ENCODE measurements around the gene P2RX3.
"Not testable (repeated sequence)": the region's sequence is repeated elsewhere in the genome, so short reads cannot be mapped to it uniquely, and the experiment has no call there.

The P2RX3 gene

GRCh38 chr11:57356268-57356667 lies 18.1 kb downstream of the P2RX3 start:
- H3K4me1 ChIP-seq: peaks cover 43 to 65% (median 52%) of the 10 kb centered on the region in 10 experiments
- H3K9ac ChIP-seq: peak overlapping the region in 10 of 11 experiments; percentile 2 to 72 (median 28); a peak in 15 of 22 replicates
- H3K27ac ChIP-seq: peak overlapping the region in 10 of 11 experiments; percentile 16 to 82 (median 60); a peak in 18 of 22 replicates
- H3K4me3 ChIP-seq: no peak overlapping the region
- peak overlapping the region; percentile 70 to 87 (median 75) for H3K4me2 ChIP-seq
- H3K27me3 ChIP-seq: no peaks in the 10 kb centered on the region
- TF ChIP-seq Cebpa-rat (IDR thresholded peaks at IDR 0.05): no peak
- no peaks in the 10 kb centered on the region for H3K36me3 ChIP-seq
- no peaks in the 10 kb centered on the region for H4K20me1 ChIP-seq
- peaks cover 6 to 15% (median 12%) of the 10 kb centered on the region in 11 experiments for H3K9me3 ChIP-seq (replicated peaks in 1 of 11)

DNA sequence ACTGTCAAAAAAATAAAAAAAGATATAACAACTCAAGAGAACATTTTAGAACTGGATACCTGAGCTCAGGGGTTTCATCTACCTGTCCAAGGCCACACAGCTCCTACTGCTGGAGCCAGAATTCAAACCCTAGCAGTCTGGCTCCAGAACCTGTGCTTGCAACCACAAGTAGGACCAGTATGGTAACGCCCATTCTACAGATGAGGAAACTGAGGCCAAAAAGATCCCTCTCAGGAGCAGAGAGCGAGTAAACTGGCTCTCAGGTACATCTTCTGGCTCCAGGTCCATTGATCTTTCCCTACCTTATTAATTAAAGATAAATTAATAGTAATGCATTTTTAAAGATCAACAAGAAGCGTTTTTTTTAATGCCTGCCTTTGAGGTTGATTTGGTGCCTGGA lies 19.2 kb downstream of the P2RX3 start:
- Histone ChIP-seq H3K9me3 (replicated peaks in 1 of 11) (peaks cover 0 to 7% (median 5%) of the 10 kb centered on the region in 11 experiments; a peak in 6 of 22 replicates), H3K36me3 (no peaks in the 10 kb centered on the region), H3K4me3 (no peak overlapping the region), H3K4me1 (peaks cover 43 to 65% (median 52%) of the 10 kb centered on the region in 10 experiments), H4K20me1 (no peaks in the 10 kb centered on the region), H3K27ac (0 out of 22 replicates have a peak overlapping the region, but pooled peaks of 1 of the 11 experiments have one; percentile 1), H3K27me3 (no peaks in the 10 kb centered on the region), H3K4me2 (peak overlapping the region in 7 of 11 experiments; percentile 54 to 87 (median 75); a peak in 7 of 22 replicates), H3K9ac (no peak overlapping the region)
- TF ChIP-seq Cebpa-rat (IDR thresholded peaks at IDR 0.05): no peak

DNA sequence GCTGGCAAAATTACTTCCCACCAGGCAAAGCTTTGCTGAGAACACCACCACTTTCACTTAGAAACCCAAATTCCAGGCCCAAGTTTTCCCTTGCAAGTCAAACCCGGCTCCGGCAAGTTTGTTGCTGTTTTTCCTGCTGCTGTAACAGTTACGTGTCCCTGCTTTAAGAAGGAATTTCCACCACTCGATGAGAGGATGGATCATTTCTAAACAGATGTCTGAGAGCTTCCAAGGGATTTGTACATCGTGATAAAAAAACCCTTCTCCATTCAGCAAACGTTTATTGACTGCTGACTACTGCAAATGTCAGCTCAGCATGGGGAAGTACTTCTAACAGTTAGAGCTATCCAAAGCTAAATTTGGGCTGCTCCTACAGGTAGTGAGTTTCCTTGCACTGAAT lies 19.7 kb downstream of the P2RX3 start:
- Histone ChIP-seq H3K4me3 (no peak overlapping the region), H3K27ac (no peak overlapping the region), H3K36me3 (no peaks in the 10 kb centered on the region), H3K4me1 (peaks cover 41 to 65% (median 52%) of the 10 kb centered on the region in 10 experiments), H4K20me1 (no peaks in the 10 kb centered on the region), H3K9me3 (replicated peaks in 1 of 11) (0 out of 22 replicates have a peak, but pooled peaks cover 0 to 1% (median 0%) of the 10 kb centered on the region in 11 experiments), H3K4me2 (peak overlapping the region in 3 of 11 experiments; percentile 40 to 78 (median 54); a peak in 4 of 22 replicates), H3K9ac (no peak overlapping the region), H3K27me3 (no peaks in the 10 kb centered on the region)
- no peak for TF ChIP-seq Cebpa-rat (IDR thresholded peaks at IDR 0.05)

DNA sequence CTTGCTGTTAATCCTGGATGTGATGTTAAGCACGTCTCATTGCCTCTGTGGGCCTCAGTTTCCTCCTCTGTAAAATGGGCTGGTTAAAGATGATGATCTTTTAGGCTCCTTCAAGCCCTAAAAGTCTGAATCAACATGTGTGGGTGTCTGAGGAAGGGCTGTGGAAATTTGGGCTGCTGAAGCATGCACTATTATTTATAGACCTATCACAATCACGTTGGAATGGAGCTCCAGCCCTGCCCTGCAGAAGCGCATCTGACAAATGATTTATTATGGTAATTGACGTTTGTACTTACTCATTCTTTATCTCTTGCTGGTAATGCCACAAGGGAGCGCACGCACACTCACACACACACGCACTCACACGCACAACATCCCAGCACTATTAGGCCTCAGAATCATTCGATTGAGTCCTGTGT lies 20.4 kb downstream of the P2RX3 start:
- Histone ChIP-seq H3K4me1 (peaks cover 34 to 63% (median 49%) of the 10 kb centered on the region in 10 experiments), H3K27ac (0 out of 22 replicates have a peak overlapping the region, but pooled peaks of 1 of the 11 experiments have one; percentile 9), H3K9me3 (replicated peaks in 1 of 11) (no peaks in the 10 kb centered on the region), H3K36me3 (no peaks in the 10 kb centered on the region), H3K4me3 (no peak overlapping the region), H3K9ac (no peak overlapping the region), H4K20me1 (no peaks in the 10 kb centered on the region), H3K4me2 (peak overlapping the region in 6 of 11 experiments; percentile 1 to 78 (median 24); a peak in 9 of 22 replicates), H3K27me3 (no peaks in the 10 kb centered on the region)
- no peak for TF ChIP-seq Cebpa-rat (IDR thresholded peaks at IDR 0.05)

GRCh38 chr11:57358991-57359390 lies 20.8 kb downstream of the P2RX3 start:
- Histone ChIP-seq H3K9me3 (replicated peaks in 1 of 11) (no peaks in the 10 kb centered on the region), H3K4me1 (peaks cover 30 to 59% (median 45%) of the 10 kb centered on the region in 10 experiments), H3K36me3 (no peaks in the 10 kb centered on the region), H3K9ac (no peak overlapping the region), H4K20me1 (no peaks in the 10 kb centered on the region), H3K4me2 (peak overlapping the region in 6 of 11 experiments; percentile 1 to 78 (median 24); a peak in 9 of 22 replicates), H3K27ac (0 out of 22 replicates have a peak overlapping the region, but pooled peaks of 1 of the 11 experiments have one; percentile 9), H3K4me3 (no peak overlapping the region), H3K27me3 (no peaks in the 10 kb centered on the region)
- no peak for TF ChIP-seq Cebpa-rat (IDR thresholded peaks at IDR 0.05)

GRCh38 chr11:57359396-57359795 lies 21.2 kb downstream of the P2RX3 start:
- Histone ChIP-seq H4K20me1 (no peaks in the 10 kb centered on the region), H3K9me3 (replicated peaks in 1 of 11) (no peaks in the 10 kb centered on the region), H3K9ac (peak overlapping the region in 1 of 11 experiments; percentile 2; a peak in 1 of 22 replicates), H3K4me3 (no peak overlapping the region), H3K36me3 (no peaks in the 10 kb centered on the region), H3K27ac (no peak overlapping the region), H3K27me3 (no peaks in the 10 kb centered on the region), H3K4me2 (peak overlapping the region in 5 of 11 experiments; percentile 1 to 78 (median 40); a peak in 8 of 22 replicates), H3K4me1 (peaks cover 26 to 55% (median 41%) of the 10 kb centered on the region in 10 experiments)
- no peak for TF ChIP-seq Cebpa-rat (IDR thresholded peaks at IDR 0.05)

DNA sequence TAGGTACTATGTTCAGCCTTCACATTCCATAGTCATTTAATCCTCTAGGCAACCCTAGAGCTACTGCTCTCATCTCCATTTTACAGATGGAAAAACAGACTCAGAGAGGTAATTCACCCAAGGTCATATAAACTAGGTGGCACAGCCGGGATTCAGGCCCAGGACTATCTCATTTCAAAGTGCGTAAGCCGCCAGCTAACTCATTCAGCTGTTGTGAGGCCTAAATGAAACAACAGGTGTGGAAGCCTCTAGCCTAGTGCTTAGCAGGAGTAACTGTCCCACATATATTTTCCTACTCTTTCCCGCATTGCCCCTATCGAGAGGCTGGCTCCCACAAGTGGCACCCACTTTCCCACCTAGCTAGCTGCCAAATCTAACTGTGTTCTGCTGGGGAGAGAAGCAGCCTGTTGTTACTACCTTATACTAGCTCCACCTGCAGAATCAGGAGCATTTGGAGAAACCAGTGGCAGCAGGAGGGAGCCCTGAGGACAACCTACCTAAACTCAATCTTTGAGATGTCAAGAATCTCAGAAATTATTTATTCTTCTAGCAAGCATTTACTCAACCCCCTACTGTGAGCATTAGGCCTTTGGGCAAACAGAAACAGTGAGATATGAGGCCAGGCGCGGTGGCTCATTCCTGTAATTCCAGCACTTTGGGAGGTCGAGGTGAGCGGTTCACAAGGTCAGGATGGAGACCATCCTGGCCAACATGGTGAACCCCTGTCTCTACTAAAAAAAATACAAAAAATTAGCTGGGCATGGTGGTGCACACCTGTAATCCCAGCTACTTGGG lies 21.9 kb downstream of the P2RX3 start:
- no peak overlapping the region for H3K4me3 ChIP-seq
- H3K27ac ChIP-seq: no peak overlapping the region
- 0 out of 22 replicates have a peak overlapping the region, but pooled peaks of 1 of the 11 experiments have one; percentile 2 for H3K9ac ChIP-seq
- peaks cover 19 to 48% (median 34%) of the 10 kb centered on the region in 10 experiments for H3K4me1 ChIP-seq
- no peaks in the 10 kb centered on the region for H3K9me3 ChIP-seq (replicated peaks in 1 of 11)
- no peaks in the 10 kb centered on the region for H3K27me3 ChIP-seq
- peak overlapping the region in 1 of 11 experiments; percentile 78; a peak in 1 of 22 replicates for H3K4me2 ChIP-seq
- no peaks in the 10 kb centered on the region for H4K20me1 ChIP-seq
- no peaks in the 10 kb centered on the region for H3K36me3 ChIP-seq
- no peak for TF ChIP-seq Cebpa-rat (IDR thresholded peaks at IDR 0.05)

- Histone ChIP-seq H3K27ac (no peak overlapping the region), H3K4me3 (no peak overlapping the region), H3K9ac (no peak overlapping the region), H4K20me1 (no peaks in the 10 kb centered on the region), H3K27me3 (no peaks in the 10 kb centered on the region), H3K4me2 (no peak overlapping the region), H3K9me3 (replicated peaks in 1 of 11) (no peaks in the 10 kb centered on the region), H3K4me1 (peaks cover 10 to 39% (median 25%) of the 10 kb centered on the region in 10 experiments), H3K36me3 (no peaks in the 10 kb centered on the region)
- no peak for TF ChIP-seq Cebpa-rat (IDR thresholded peaks at IDR 0.05)
Measured at GRCh38 chr11:57360991-57361390, 22.8 kb downstream of the P2RX3 start.

- H3K27me3 ChIP-seq; H3K4me3 ChIP-seq; H4K20me1 ChIP-seq; H3K27ac ChIP-seq; H3K9ac ChIP-seq; H3K4me2 ChIP-seq; H3K36me3 ChIP-seq; H3K9me3 ChIP-seq (replicated peaks in 1 of 11): not testable (repeated sequence)
- H3K4me1 ChIP-seq: peaks cover 6 to 34% (median 20%) of the 10 kb centered on the region in 10 experiments
Measured at GRCh38 chr11:57361420-57361819, 23.3 kb downstream of the P2RX3 start.
